HCT116 (cell line): ENCODE results near the gene ECM1.

Experiments
- CEBPB ChIP-seq: IDR thresholded peaks from 2 replicates; pipeline ENCODE4 v1.6.1; 2012; ENCODE audit warnings: low read depth
- EZH2 ChIP-seq: fragments of 200-600 bp; sonication (generic); IDR thresholded peaks from 2 replicates; pipeline ENCODE4 v1.6.1; 2017; ENCODE audit warnings: antibody characterized with exemption, mixed run types
- EZH2phosphoT487 ChIP-seq: fragments of 200-600 bp; IDR thresholded peaks from 2 replicates; pipeline ENCODE4 v1.6.1; 2018; ENCODE audit warnings: antibody characterized with exemption, borderline replicate concordance
- POLR2A ChIP-seq: IDR thresholded peaks from 2 replicates; pipeline ENCODE4 v1.7.0; 2011; ENCODE audit warnings: borderline replicate concordance; ENCODE audit not compliant: insufficient read depth, insufficient read length; ENCODE audit errors: extremely low read depth
- RAD21 ChIP-seq: IDR thresholded peaks from 2 replicates; pipeline ENCODE4 v1.6.1; 2012; ENCODE audit warnings: low read depth, mild to moderate bottlenecking
- SIN3A ChIP-seq: IDR thresholded peaks from 2 replicates; pipeline ENCODE4 v1.6.1; 2012; ENCODE audit warnings: low read depth
- SRF ChIP-seq: IDR thresholded peaks from 2 replicates; pipeline ENCODE4 v1.6.1; 2012; ENCODE audit warnings: low read depth
- ZFX ChIP-seq: fragments of 450-650 bp; IDR thresholded peaks from 2 replicates; pipeline ENCODE4 v1.6.1; 2017
- ZNF274 ChIP-seq: fragments of 200-500 bp; sonication (Bioruptor generic); IDR thresholded peaks from 2 replicates; pipeline ENCODE4 v1.6.1; 2014; ENCODE audit warnings: mild to moderate bottlenecking, low read depth, low read length, inconsistent platforms
- TF ChIP-seq, protein P1 (sequence below), 3 experiments: fragments of 200-600 bp in 1 of 3; sonication (generic) in 1 of 3; IDR thresholded peaks in 2 of 3; conservative IDR thresholded peaks in 1 of 3; 2 replicates each; pipeline ENCODE4 v1.5.1; 2012 to 2017; ENCODE audit warnings: low read depth in 2 of 3, low read length in 2 of 3, antibody characterized with exemption in 1 of 3, borderline replicate concordance in 1 of 3, control low read depth in 1 of 3, mild to moderate bottlenecking in 1 of 3, mixed read lengths in 1 of 3, mixed run types in 1 of 3, moderate library complexity in 1 of 3; ENCODE audit not compliant: insufficient read depth in 1 of 3
- TF ChIP-seq, protein P2 (sequence below): IDR thresholded peaks from 2 replicates; pipeline ENCODE4 v1.6.1; 2012
- TF ChIP-seq, protein P3 (sequence below): IDR thresholded peaks from 2 replicates; pipeline ENCODE4 v1.6.1; 2012

DNA sequence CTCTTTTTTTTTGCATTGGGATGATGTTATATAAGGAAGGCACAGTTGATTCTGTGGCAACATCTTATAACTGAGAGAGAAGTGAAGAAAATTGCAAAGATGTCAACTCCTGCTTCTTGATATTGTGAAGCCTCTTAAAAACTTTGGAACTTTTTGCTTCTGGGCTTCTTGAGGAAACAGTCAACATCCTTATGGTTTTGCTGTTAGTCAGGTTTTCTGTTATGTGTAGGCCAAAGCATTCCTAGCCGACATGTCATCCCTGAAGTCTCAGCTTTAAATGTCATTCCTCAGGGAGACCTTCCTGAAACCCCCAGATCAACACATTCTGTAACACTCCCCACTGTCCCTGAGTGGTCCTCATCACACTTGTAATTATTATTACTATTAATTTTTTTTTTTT is 20.3 kb downstream of the ECM1 start:
- TF ChIP-seq, protein P1, sequence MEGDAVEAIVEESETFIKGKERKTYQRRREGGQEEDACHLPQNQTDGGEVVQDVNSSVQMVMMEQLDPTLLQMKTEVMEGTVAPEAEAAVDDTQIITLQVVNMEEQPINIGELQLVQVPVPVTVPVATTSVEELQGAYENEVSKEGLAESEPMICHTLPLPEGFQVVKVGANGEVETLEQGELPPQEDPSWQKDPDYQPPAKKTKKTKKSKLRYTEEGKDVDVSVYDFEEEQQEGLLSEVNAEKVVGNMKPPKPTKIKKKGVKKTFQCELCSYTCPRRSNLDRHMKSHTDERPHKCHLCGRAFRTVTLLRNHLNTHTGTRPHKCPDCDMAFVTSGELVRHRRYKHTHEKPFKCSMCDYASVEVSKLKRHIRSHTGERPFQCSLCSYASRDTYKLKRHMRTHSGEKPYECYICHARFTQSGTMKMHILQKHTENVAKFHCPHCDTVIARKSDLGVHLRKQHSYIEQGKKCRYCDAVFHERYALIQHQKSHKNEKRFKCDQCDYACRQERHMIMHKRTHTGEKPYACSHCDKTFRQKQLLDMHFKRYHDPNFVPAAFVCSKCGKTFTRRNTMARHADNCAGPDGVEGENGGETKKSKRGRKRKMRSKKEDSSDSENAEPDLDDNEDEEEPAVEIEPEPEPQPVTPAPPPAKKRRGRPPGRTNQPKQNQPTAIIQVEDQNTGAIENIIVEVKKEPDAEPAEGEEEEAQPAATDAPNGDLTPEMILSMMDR (IDR thresholded peaks at IDR 0.05 in 2 of 3, conservative IDR thresholded peaks at IDR 0.05 in 1 of 3; ENCODE audit: borderline replicate concordance in 1 of 3, insufficient read depth in 1 of 3, low read depth in 2 of 3, low read length in 2 of 3), result no peak
- TF ChIP-seq ZNF274 (no peak), CEBPB (no peak), ZFX (no peak), EZH2phosphoT487 (no peak), RAD21 (no peak), POLR2A (no peak), SIN3A (no peak), EZH2 (no peak), SRF (no peak)
- TF ChIP-seq, protein P2, sequence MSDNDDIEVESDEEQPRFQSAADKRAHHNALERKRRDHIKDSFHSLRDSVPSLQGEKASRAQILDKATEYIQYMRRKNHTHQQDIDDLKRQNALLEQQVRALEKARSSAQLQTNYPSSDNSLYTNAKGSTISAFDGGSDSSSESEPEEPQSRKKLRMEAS, result no peak
- TF ChIP-seq, protein P3, sequence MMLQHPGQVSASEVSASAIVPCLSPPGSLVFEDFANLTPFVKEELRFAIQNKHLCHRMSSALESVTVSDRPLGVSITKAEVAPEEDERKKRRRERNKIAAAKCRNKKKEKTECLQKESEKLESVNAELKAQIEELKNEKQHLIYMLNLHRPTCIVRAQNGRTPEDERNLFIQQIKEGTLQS, result no peak
